ENCODE results near the gene ITGA1. TPM values are rescaled to one million over a fixed set of nuclear protein-coding genes. Genes with fewer than 3 reads are reported as not detected.

Gene ITGA1
- total and polyA plus RNA-seq, 2 donors (not counting 1 experiment from before 2014, with no cell fraction given) = 12.6 to 115 TPM

- H3K4me3 ChIP-seq (replicated peaks in 1 of 4; ENCODE audit: control extremely low read depth in 1 of 4, insufficient read depth in 1 of 4, low read depth in 3 of 4, low read length in 4 of 4) = no peak overlapping the region
- H4K20me1 ChIP-seq (ENCODE audit: control insufficient read depth, extremely low read depth, insufficient read depth, low read length) = no peaks in the 10 kb centered on the region
- DNase-seq (ENCODE audit: low read depth in 2 of 2) = no peak
- no peaks in the 10 kb centered on the region for H3K79me2 ChIP-seq (ENCODE audit: control insufficient read depth, insufficient read depth, low read length)
- no peaks in the 10 kb centered on the region for H3K9me3 ChIP-seq (ENCODE audit: control insufficient read depth, insufficient read depth, low read depth, low read length)
- no peak overlapping the region for H3K4me2 ChIP-seq (ENCODE audit: extremely low read depth, insufficient read depth, low read length)
- no peaks in the 10 kb centered on the region for H3K27me3 ChIP-seq (ENCODE audit: control insufficient read depth, insufficient read depth, low read length)
- H3K27ac ChIP-seq (ENCODE audit: insufficient read depth, low read length) = no peak overlapping the region
- H3K9ac ChIP-seq (ENCODE audit: insufficient read depth, low read length) = no peak overlapping the region
- TF ChIP-seq CTCF (conservative IDR thresholded peaks at IDR 0.05 in 1 of 2, IDR thresholded peaks at IDR 0.05 in 1 of 2; ENCODE audit: low read depth in 1 of 2, low read length in 2 of 2) = no peak
- no peak for TF ChIP-seq EZH2 (IDR thresholded peaks at IDR 0.05; ENCODE audit: low read length, missing control alignments)
- H3K4me1 ChIP-seq (ENCODE audit: control insufficient read depth, extremely low read depth, insufficient read depth, low read length) = peaks cover 7% of the 10 kb centered on the region
- no peaks in the 10 kb centered on the region for H3K36me3 ChIP-seq (ENCODE audit: control insufficient read depth, insufficient read depth, low read length)
- H2AFZ ChIP-seq (ENCODE audit: low read length) = no peak overlapping the region
Measured at GRCh38 chr5:52943808-52944207, 156.1 kb downstream of the ITGA1 start.

DNA sequence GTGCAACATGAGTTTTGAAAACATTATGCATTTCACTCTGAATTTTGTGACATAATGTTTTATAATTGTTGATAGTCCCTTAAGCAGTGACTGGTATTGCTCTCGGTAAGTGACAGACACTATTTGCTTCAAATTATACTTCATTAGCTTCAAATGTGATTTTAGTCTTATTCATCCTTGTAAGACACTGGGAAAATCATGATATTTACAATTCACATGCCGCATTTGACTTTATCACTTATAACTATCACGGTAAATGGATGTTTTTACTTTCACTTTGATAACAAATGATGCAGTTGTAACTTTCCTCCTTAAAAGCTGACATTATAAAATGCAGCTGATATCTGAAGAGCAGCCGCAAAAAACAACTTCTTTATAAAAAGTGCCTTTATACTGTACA, 157.3 kb downstream of the ITGA1 start:
- peak overlapping the region; percentile 86 for H2AFZ ChIP-seq (ENCODE audit: low read length)
- peak overlapping the region; percentile 95 for H3K4me2 ChIP-seq (ENCODE audit: extremely low read depth, insufficient read depth, low read length)
- H3K4me1 ChIP-seq (ENCODE audit: control insufficient read depth, extremely low read depth, insufficient read depth, low read length) = peaks cover 7% of the 10 kb centered on the region
- no peaks in the 10 kb centered on the region for H3K79me2 ChIP-seq (ENCODE audit: control insufficient read depth, insufficient read depth, low read length)
- H3K9me3 ChIP-seq (ENCODE audit: control insufficient read depth, insufficient read depth, low read depth, low read length) = no peaks in the 10 kb centered on the region
- no peaks in the 10 kb centered on the region for H4K20me1 ChIP-seq (ENCODE audit: control insufficient read depth, extremely low read depth, insufficient read depth, low read length)
- H3K27ac ChIP-seq (ENCODE audit: insufficient read depth, low read length) = no peak overlapping the region
- no peak for TF ChIP-seq CTCF (conservative IDR thresholded peaks at IDR 0.05 in 1 of 2, IDR thresholded peaks at IDR 0.05 in 1 of 2; ENCODE audit: low read depth in 1 of 2, low read length in 2 of 2)
- TF ChIP-seq EZH2 (IDR thresholded peaks at IDR 0.05; ENCODE audit: low read length, missing control alignments) = no peak
- no peaks in the 10 kb centered on the region for H3K36me3 ChIP-seq (ENCODE audit: control insufficient read depth, insufficient read depth, low read length)
- H3K27me3 ChIP-seq (ENCODE audit: control insufficient read depth, insufficient read depth, low read length) = no peaks in the 10 kb centered on the region
- peak overlapping the region; percentile 47 to 65 (median 54) for H3K4me3 ChIP-seq (replicated peaks in 1 of 4; ENCODE audit: control extremely low read depth in 1 of 4, insufficient read depth in 1 of 4, low read depth in 3 of 4, low read length in 4 of 4)
- H3K9ac ChIP-seq (ENCODE audit: insufficient read depth, low read length) = peak overlapping the region; percentile 20
- no peak for DNase-seq (ENCODE audit: low read depth in 2 of 2)

GRCh38 chr5:52947208-52947607, 159.5 kb downstream of the ITGA1 start:
- Histone ChIP-seq H2AFZ (ENCODE audit: low read length) (no peak overlapping the region), H3K36me3 (ENCODE audit: control insufficient read depth, insufficient read depth, low read length) (no peaks in the 10 kb centered on the region), H3K4me1 (ENCODE audit: control insufficient read depth, extremely low read depth, insufficient read depth, low read length) (peaks cover 7% of the 10 kb centered on the region), H3K4me2 (ENCODE audit: extremely low read depth, insufficient read depth, low read length) (peak overlapping the region; percentile 23), H3K9ac (ENCODE audit: insufficient read depth, low read length) (no peak overlapping the region), H4K20me1 (ENCODE audit: control insufficient read depth, extremely low read depth, insufficient read depth, low read length) (no peaks in the 10 kb centered on the region), H3K27ac (ENCODE audit: insufficient read depth, low read length) (no peak overlapping the region), H3K79me2 (ENCODE audit: control insufficient read depth, insufficient read depth, low read length) (no peaks in the 10 kb centered on the region), H3K4me3 (replicated peaks in 1 of 4; ENCODE audit: control extremely low read depth in 1 of 4, insufficient read depth in 1 of 4, low read depth in 3 of 4, low read length in 4 of 4) (no peak overlapping the region), H3K9me3 (ENCODE audit: control insufficient read depth, insufficient read depth, low read depth, low read length) (no peaks in the 10 kb centered on the region), H3K27me3 (ENCODE audit: control insufficient read depth, insufficient read depth, low read length) (no peaks in the 10 kb centered on the region)
- TF ChIP-seq EZH2 (IDR thresholded peaks at IDR 0.05; ENCODE audit: low read length, missing control alignments) (no peak), CTCF (conservative IDR thresholded peaks at IDR 0.05 in 1 of 2, IDR thresholded peaks at IDR 0.05 in 1 of 2; ENCODE audit: low read depth in 1 of 2, low read length in 2 of 2) (no peak)
- peak in 1 of 2 donors; percentile 23 for DNase-seq (ENCODE audit: low read depth in 2 of 2)
